GM21717 (cell line): ENCODE measurements around the gene ZNF358.

ENCODE experiments used
- ATAC-seq: cut with Tn5 transposase; IDR thresholded peaks from one replicate; pipeline ENCODE4 v1.9.1; 2021; ENCODE audit warnings: mild to moderate bottlenecking, moderate library complexity; ENCODE audit not compliant: unreplicated experiment

ZNF358 gene

DNA sequence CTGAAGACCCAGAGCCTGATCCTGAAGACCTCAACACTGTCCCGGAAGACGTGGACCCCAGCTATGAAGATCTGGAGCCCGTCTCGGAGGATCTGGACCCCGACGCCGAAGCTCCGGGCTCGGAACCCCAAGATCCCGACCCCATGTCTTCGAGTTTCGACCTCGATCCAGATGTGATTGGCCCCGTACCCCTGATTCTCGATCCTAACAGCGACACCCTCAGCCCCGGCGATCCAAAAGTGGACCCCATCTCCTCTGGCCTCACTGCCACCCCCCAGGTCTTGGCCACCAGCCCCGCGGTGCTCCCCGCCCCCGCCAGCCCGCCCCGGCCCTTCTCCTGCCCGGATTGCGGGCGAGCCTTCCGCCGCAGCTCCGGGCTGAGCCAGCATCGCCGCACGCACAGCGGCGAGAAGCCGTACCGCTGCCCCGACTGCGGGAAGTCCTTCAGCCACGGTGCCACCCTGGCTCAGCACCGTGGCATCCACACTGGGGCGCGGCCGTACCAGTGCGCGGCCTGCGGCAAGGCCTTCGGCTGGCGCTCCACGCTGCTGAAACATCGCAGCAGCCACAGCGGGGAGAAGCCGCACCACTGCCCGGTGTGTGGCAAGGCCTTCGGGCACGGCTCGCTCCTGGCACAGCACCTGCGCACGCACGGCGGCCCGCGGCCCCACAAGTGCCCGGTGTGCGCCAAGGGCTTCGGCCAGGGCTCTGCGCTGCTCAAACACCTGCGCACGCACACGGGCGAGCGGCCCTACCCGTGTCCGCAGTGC lies 3.6 kb downstream of the ZNF358 start:
- no peak for ATAC-seq

DNA sequence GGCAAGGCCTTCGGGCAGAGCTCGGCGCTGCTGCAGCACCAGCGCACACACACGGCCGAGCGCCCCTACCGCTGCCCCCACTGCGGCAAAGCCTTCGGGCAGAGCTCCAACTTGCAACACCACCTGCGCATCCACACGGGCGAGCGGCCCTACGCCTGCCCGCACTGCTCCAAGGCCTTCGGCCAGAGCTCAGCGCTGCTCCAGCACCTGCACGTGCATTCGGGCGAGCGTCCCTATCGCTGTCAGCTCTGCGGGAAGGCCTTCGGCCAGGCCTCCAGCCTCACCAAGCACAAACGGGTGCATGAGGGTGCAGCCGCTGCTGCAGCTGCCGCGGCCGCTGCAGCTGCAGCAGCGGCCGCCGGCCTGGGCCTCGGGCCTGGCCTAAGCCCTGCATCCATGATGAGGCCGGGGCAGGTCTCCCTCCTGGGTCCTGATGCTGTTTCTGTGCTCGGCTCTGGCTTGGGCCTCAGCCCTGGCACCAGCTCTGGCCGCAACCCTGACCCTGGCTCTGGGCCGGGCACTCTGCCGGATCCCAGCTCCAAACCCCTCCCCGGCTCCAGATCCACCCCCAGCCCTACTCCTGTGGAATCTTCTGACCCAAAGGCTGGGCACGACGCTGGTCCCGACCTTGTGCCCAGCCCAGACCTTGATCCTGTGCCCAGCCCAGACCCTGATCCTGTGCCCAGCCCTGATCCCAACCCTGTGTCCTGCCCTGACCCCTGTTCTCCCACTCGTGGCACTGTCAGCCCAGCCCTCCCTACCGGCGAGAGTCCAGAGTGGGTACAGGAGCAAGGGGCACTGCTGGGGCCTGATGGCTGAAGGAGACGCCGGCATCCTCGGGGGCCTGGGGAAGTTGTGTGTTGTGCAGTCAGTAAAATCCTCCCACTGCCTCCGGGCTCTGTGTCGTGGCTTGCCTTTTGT lies 4.5 kb downstream of the ZNF358 start:
- ATAC-seq, result no peak

DNA sequence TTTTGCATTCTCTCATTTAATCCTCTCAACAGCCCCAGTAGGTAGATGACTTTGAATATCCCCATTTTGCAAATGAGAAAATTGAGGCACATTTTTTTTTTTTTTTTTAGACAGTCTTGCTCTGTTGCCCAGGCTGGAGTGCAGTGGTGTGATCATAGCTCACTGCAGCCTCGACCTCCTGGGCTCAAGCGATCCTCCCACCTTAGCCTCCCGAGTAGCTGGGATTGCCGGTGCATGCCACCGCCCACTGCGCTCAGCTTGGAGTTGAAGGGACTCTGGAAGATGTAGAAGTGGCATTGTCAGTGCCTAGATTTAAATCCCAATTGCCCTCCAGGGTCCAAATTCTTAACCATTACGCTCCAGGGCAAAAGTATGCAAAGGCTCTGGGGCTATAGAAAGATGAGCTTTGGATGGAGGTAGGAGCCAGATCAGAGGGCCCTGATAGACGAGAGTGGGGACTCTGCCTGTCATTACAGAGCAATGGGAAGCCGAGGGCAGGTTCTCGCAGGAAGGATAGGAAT lies 5.7 kb downstream of the ZNF358 start:
- ATAC-seq, result no peak

DNA sequence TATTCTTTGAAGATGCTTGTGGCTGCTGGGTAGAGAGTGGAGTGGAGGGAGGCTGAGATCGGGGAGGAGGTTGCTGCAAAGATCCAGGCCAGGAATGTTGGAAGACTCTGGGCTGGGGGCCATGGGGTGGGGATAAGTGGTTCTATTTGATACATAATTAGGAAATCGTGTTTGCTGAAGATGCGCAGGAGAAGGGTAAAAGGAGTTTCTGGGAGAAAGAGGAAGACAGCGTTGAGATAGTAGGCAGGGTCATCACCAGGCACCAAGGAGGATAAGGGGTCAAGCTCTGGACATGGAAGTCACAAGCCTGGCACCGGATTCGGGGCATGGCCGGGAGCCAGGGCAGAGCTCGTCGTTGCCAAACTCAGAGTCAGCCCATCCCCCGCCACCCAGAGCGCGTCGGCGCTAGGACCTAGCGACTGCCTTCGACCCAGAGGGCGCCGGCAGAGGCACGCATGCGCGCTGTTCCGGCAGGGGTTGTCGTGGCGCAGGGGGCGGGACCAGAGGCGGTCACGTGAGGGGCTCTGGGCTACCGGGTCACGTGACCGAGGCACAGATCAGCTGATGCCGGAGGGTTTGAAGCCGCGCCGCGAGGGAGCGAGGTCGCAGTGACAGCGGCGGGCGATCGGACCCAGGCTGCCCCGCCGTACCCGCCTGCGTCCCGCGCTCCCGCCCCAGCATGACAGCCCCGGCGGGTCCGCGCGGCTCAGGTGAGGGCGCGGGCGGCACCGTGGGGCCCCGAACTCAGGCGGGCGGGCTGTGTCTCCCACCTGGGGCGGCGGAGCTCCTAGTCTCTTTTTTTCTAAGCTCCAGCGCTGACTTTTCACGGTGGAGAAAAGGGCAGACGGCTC lies 6.4 kb downstream of the ZNF358 start, which contains the start of gene MCOLN1:
TSS of gene MCOLN1 (plus strand) at position 553 of the 851 bp plus-strand sequence. CDS start at position 680, 127 bp downstream.
- ATAC-seq, result peak; percentile 53

DNA sequence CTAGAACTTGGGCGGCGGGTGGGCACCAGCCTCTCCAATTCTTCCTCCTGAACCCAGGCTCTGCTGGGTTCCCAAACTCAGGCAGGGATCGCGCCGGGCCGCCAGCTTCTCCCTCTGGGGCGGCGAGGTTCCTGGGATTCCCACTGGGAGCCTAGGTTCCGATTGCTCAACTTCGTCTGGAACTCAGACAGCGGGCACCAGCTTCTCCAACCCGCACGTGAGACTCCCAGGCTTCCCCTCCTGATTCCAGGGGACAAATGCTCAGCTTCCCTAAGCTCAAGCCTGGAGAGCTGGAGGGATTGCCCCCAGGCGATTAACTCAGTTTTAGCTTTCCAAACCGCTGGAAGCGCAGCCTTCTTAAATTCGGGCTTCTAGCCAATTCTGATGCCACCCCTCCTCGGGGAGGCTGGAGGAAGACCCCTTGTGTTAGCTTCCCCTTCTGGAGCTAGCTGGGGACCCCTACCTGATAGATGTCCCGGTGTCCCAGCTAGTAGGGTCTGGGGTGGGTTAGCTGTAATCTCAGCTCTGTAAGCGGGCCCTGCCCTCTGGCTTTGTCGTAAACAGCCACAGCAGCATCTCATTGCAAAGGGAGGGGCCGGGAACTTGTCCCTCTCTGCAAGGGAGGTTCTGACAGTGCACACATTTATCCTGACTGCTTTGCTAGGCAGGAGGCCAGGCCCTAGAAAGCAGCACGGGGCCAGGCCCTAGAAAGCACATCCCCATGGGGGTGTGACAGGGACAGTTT lies 7.2 kb downstream of the ZNF358 start:
- no peak for ATAC-seq

DNA sequence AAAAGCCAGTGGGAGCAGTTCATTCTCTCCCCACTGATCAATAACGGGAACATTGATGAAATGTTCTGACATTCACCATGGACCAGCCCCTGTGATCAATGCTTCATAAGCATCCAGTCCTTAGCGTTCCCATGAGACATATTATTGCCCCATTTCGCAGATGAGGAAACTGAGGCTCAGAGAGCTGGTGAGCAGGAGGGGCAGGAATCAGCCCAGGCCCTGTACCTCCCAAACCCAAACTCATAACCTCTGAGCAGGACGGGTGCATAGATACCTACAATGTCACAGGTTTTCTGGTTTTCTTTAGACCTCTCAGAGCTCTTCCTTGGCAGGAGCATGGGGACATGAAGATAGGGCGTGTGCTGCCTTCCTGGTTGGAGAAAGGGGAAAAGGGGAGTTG lies 8.6 kb downstream of the ZNF358 start:
- no peak for ATAC-seq

DNA sequence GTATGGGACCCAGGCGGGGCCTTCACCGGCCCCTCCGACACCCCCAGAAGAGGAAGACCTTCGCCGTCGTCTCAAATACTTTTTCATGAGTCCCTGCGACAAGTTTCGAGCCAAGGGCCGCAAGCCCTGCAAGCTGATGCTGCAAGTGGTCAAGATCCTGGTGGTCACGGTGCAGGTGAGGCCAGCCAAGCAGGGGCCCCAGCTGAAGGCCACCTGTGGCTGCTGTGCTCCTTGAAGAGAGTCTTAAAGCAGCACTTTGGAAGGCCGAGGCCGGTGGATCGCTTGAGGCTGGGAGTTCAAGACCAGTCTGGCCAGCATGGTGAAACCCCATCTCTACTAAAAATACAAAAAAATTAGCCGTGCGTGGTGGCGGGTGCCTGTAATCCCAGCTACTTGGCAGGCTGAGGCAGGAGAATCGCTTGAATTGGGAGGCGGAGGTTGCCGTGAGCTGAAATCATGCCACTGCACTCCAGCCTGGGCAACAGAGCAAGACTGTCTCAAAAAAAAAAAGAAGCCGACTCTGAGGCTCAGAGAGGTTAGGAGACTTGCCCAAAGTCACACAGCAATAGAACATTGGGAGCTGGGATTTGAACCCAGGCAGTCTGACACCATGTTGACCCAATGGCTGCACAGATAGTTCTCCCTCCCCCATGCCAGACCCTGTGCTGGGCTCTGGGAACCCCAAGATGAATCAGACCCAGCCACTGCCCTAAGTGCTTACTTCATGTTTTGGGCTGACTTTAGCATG lies 9.3 kb downstream of the ZNF358 start:
- no peak for ATAC-seq

DNA sequence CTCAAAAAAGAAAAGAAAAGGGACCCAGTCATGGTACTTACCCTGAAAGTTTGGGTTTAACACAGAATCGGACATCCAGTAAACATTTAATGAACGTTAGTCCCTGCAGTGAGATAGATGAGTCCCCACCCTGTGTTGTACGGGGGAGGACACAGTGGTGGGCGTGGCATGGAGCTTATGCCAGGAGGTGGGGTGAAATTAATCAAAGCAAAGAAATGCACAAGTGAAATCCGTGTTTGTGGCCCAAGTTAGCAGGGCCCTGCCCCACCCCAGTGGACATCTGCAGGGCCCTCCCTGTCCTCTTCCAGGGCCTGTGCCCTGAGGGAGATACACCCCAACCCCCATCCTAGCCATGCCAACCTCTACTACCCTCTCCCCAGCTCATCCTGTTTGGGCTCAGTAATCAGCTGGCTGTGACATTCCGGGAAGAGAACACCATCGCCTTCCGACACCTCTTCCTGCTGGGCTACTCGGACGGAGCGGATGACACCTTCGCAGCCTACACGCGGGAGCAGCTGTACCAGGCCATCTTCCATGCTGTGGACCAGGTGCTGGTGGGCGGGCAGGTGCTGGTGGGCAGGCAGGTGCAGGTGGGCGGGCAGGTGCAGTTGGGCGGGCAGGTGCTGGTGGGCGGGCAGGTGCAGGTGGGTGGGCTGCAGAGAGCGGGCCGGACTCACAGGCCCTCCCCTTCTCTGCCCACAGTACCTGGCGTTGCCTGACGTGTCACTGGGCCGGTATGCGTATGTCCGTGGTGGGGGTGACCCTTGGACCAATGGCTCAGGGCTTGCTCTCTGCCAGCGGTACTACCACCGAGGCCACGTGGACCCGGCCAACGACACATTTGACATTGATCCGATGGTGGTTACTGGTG lies 10.4 kb downstream of the ZNF358 start:
- no peak for ATAC-seq

DNA sequence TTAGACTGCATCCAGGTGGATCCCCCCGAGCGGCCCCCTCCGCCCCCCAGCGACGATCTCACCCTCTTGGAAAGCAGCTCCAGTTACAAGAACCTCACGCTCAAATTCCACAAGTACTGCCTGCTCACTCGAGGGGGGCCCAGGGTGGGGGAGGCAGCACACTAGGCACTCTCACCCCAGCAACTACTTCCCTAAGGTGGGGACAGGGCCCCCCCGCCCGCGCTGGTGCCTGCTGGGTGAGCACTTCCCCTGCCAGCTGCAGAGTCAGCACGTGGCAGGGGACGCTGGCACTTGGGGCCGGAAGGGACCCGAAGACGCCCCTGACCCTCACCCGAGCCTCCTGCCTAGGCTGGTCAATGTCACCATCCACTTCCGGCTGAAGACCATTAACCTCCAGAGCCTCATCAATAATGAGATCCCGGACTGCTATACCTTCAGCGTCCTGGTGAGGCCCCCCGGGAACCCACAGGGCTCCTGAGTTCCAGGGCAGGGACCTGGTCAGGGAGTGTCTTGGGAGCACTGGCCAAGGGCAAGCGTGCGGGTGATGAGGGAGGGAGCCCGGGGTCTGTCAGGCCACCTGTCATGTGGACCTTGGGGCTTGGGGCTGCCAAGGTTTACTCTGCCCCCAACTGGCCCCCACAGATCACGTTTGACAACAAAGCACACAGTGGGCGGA lies 11.8 kb downstream of the ZNF358 start:
- ATAC-seq, result no peak

DNA sequence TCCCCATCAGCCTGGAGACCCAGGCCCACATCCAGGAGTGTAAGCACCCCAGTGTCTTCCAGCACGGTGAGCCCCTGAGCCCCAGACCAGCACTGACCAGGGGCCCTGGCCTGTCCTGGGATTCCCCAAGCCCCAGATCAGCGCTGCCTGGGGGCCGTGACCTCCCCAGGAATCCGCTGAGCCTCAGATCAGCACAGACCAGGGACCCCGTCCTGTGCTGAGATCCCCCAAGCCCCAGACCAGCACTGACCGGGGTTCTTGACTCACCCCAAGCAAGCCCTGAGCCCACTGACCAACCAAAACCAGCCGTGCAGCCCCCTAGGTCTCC lies 12.3 kb downstream of the ZNF358 start:
- no peak for ATAC-seq

DNA sequence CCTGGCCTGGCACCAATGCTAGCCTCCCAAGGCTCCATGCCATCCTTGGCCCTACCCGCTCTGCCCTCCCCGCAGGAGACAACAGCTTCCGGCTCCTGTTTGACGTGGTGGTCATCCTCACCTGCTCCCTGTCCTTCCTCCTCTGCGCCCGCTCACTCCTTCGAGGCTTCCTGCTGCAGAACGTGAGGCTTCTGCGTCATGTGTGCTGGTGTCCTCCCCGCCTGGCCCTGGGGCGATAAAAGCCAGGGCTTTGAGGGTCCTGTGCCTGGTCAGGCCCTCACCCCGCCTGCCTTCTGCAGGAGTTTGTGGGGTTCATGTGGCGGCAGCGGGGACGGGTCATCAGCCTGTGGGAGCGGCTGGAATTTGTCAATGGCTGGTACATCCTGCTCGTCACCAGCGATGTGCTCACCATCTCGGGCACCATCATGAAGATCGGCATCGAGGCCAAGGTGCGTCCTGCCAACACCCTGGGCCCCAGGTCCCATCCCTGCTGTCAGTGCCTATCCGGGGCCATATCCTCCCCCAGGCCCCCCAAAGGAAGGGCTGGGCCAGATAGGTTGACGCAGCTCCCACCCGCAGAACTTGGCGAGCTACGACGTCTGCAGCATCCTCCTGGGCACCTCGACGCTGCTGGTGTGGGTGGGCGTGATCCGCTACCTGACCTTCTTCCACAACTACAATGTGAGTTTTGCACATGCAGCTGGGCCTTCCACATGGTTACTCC lies 12.8 kb downstream of the ZNF358 start:
- ATAC-seq, result no peak

DNA sequence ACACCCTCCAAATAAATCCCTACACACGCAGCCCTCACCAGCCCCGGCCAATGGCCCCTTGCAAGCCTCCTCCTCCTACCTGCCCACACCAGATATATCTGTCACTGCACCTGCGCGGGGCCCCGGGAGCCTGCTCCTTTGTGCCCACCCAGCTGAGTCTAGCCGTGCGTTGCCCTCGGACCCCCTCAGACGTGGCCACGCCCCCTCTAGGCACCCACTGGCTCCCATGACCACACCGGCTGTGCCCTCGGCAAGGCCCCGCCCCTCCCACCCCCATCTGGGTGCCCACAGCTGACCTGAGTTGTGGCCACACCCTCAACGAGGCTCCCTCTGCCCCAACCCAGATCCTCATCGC lies 13.3 kb downstream of the ZNF358 start:
- no peak for ATAC-seq

DNA sequence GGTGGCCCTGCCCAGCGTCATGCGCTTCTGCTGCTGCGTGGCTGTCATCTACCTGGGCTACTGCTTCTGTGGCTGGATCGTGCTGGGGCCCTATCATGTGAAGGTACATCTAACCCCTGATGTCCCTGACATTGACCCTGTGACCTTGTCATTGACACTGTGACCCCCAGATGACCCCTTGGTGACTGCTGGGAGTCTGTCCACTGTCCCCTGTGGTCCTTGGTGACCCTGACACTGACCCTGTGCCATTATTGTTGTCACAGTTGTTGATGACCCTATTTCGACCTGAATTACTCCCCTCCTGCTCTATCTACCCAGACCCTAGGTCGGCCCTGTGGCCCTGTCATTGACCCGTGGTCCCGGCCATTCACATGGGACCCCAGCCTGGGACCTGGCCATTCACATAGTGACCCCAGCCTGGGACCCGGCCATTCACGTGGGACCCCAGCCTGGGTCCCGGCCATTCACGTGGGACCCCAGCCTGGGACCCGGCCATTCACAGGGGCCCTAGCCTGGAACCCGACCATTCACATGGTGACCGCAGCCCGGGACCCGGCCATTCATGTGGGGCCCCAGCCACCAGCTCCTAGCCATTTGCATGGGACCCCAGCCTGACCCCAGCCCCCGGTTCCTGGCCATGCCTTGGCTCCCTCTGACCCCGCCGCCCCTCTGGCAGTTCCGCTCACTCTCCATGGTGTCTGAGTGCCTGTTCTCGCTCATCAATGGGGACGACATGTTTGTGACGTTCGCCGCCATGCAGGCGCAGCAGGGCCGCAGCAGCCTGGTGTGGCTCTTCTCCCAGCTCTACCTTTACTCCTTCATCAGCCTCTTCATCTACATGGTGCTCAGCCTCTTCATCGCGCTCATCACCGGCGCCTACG lies 13.9 kb downstream of the ZNF358 start:
- no peak for ATAC-seq

DNA sequence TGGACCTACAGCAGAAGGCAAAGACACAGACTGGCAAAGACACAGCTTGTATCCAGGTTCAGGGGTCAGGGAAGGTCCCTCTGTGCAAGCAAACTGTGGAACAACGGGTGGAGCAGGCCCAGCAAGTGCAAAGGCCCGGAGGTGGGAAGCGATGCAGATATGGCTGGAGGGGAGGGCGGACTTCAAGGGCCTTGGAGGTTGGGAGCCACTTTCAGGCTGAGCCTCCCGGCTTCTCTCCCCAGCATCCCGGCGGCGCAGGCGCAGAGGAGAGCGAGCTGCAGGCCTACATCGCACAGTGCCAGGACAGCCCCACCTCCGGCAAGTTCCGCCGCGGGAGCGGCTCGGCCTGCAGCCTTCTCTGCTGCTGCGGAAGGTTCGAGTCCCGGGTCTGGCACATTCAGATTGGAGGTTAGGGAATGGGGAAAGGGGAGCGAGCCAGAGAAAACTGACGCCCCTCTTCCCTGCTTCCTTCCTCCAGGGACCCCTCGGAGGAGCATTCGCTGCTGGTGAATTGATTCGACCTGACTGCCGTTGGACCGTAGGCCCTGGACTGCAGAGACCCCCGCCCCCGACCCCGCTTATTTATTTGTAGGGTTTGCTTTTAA lies 17.5 kb downstream of the ZNF358 start:
- no peak for ATAC-seq

DNA sequence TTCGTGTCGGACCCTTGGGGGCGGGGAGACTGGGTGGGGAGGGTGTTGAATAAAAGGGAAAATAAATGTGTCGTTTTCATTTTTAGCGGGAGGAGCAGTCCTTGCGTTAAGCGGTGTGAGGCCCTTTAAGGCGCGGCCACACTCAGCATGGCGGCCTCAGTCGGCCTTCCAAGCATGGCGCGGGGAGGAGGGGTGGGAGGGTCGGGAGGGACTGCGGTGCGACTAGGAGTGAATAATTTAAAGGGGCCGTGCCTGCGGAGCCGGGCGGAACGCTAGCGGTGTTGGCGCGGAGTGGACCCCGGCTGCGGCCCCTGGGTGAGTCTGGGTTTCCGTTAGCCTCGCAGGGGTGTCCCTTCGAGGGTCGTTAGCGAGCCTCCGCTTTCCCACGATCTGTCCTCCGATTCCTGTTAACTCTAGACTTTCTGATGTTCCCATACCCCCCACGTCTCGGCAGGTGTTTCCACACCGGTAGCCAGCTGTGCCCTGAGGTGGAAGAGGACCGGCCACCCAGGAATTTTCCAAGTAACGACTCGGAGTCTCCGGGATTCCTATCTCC lies 18.1 kb downstream of the ZNF358 start:
- ATAC-seq, result no peak

DNA sequence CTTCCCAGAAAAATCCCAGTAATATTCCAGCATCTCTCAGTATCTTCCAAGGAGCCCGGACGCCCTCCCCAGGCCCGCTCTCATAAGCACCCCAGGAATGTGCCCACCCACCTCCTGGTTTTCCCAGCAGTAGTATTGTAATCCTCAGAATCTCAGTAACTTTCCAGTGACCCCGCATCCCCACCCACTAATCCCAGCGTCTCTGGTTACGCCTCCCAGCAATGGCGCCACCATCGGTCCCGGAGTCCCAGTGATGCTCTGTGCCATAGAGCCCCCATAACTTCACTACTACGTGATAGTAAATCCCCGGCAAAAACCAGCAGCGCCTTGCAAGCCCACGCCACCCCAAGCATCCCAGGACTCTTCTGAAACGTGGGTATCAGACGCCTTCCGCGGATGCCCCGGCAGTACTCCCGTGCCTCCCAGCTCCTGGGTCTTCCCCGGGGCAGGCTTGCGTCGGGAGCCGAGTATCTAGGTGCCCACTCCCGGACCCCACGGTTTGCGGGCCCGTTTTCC lies 18.7 kb downstream of the ZNF358 start:
- peak; percentile 9 for ATAC-seq
